ENCODE results near the gene LRRC49. TPM values are rescaled to one million over a fixed set of nuclear protein-coding genes. Genes with fewer than 3 reads are reported as not detected.
"Not testable (repeated sequence)": the region's sequence is repeated elsewhere in the genome, so short reads cannot be mapped to it uniquely, and the experiment has no call there.

Gene LRRC49
- total RNA-seq, 4 donors from 2014 or later, result 2.7 to 6.0 (median 4.4) TPM; not detected in 1

DNA sequence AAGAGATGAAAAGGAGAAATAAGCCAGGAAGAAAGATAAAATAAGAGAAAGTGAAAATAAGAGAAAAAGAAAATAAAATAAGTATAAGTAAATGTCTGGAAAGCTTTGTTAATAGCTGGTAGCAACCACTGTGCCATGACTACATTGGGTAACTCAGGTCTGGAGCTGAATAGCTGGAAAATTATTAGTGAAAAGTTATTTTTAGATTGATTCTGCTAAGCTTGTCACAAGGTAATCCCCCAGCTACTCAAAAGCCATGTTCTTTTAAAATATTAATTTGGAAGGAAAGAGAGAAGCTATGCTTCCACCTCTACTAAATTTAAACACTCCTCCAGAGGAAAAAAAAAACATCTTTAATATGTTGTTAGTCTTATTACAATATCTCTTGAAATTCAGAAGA lies 117.8 kb downstream of the LRRC49 start:
- H3K4me1 ChIP-seq, result no peaks in the 10 kb centered on the region
- H3K4me3 ChIP-seq, result no peak overlapping the region

DNA sequence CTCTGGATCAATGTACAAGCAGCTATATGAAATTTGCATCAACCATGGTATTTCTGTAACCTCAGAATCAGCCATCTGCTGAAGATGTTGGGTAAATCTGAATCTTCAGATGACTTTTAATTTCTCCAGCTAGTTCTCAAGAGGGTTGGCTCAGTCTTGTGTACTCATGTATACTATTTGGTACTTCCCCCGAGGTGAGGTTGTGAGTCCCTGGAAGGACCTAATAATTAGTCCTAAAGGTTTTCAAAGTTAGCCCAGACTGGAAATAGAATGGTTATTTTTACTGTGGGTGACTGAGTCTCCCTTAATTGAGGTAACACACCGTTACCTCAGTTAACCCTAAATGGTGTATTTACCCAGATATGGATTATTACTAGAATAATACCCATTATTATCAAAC lies 118.4 kb downstream of the LRRC49 start:
- H3K4me3 ChIP-seq, result no peak overlapping the region
- no peaks in the 10 kb centered on the region for H3K9me3 ChIP-seq
- no peaks in the 10 kb centered on the region for H3K36me3 ChIP-seq
- H3K4me1 ChIP-seq, result no peaks in the 10 kb centered on the region
- H3K27ac ChIP-seq, result no peak overlapping the region
- no peaks in the 10 kb centered on the region for H3K27me3 ChIP-seq
- no peak for DNase-seq
- TF ChIP-seq, protein P1, sequence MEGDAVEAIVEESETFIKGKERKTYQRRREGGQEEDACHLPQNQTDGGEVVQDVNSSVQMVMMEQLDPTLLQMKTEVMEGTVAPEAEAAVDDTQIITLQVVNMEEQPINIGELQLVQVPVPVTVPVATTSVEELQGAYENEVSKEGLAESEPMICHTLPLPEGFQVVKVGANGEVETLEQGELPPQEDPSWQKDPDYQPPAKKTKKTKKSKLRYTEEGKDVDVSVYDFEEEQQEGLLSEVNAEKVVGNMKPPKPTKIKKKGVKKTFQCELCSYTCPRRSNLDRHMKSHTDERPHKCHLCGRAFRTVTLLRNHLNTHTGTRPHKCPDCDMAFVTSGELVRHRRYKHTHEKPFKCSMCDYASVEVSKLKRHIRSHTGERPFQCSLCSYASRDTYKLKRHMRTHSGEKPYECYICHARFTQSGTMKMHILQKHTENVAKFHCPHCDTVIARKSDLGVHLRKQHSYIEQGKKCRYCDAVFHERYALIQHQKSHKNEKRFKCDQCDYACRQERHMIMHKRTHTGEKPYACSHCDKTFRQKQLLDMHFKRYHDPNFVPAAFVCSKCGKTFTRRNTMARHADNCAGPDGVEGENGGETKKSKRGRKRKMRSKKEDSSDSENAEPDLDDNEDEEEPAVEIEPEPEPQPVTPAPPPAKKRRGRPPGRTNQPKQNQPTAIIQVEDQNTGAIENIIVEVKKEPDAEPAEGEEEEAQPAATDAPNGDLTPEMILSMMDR (IDR thresholded peaks at IDR 0.05), result no peak
- TF ChIP-seq POLR2A (IDR thresholded peaks at IDR 0.05), result no peak

More for the DNA sequence above, 117.8 kb downstream of the LRRC49 start:
- Histone ChIP-seq H3K27ac (no peak overlapping the region), H3K9me3 (no peaks in the 10 kb centered on the region), H3K36me3 (no peaks in the 10 kb centered on the region), H3K27me3 (no peaks in the 10 kb centered on the region)
- DNase-seq, result no peak
- TF ChIP-seq, protein P1 (IDR thresholded peaks at IDR 0.05), result no peak
- TF ChIP-seq POLR2A (IDR thresholded peaks at IDR 0.05), result no peak

DNA sequence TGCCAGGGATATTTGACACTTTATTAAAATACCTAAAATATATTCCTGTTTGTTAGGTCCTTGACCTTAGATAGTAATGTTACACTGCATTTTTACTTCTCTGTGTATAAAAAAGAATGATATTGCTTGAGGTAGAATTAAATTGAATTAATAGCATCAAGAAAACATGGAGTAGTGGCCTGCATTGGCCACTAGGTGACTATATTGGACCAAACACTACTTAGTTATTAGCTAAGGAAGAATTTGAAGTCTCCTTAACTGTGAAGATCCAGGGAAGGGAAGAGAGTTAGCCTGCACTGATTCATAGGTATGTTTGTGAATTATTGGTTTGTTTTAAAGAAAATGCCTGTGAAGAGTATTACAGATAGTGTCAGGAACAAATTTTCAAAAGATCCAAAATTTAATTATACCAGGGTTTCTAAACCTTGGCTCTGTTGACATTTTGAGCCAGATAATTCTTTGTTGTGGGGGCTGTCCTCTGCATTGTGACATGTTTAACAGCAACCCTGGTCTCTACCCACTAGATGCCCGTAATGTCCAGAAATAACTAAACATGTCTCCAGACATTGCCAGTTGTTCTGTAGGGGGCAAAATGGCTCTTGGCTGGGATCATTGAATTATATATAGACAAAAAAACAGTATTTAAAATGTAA lies 119.0 kb downstream of the LRRC49 start:
- no peaks in the 10 kb centered on the region for H3K36me3 ChIP-seq
- no peak overlapping the region for H3K4me3 ChIP-seq
- no peak for DNase-seq

DNA sequence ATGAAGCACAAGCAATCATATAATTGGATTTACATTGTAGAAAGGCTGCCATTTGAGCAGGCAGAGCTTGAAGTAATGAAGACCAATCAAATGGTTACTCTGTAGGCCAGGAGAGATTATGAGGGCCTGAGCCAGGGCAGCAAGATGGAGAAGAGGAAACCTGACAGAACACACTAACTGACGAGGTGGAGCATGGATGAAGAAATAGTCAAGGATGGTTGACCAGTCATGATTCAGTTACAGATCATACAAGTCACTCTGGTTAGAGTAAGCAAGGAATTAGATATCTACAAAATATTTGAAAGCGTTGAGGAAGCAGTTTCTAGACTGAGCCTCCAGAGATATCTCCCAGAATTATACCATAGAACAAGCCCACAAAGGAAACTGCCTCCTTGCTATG lies 120.8 kb downstream of the LRRC49 start:
- no peak for DNase-seq
- H3K4me3 ChIP-seq, result no peak overlapping the region
- H3K9me3 ChIP-seq, result no peaks in the 10 kb centered on the region
- H3K4me1 ChIP-seq, result no peaks in the 10 kb centered on the region
- no peaks in the 10 kb centered on the region for H3K36me3 ChIP-seq
- TF ChIP-seq, protein P1 (IDR thresholded peaks at IDR 0.05), result no peak
- TF ChIP-seq POLR2A (IDR thresholded peaks at IDR 0.05), result no peak
- no peaks in the 10 kb centered on the region for H3K27me3 ChIP-seq
- H3K27ac ChIP-seq, result no peak overlapping the region

More for the DNA sequence above, 119.0 kb downstream of the LRRC49 start:
- no peaks in the 10 kb centered on the region for H3K4me1 ChIP-seq
- no peak overlapping the region for H3K27ac ChIP-seq
- no peaks in the 10 kb centered on the region for H3K9me3 ChIP-seq
- no peaks in the 10 kb centered on the region for H3K27me3 ChIP-seq
- no peak for TF ChIP-seq POLR2A (IDR thresholded peaks at IDR 0.05)
- TF ChIP-seq, protein P1 (IDR thresholded peaks at IDR 0.05), result peak in 5 of 6 experiments; percentile 40 to 85 (median 80)

DNA sequence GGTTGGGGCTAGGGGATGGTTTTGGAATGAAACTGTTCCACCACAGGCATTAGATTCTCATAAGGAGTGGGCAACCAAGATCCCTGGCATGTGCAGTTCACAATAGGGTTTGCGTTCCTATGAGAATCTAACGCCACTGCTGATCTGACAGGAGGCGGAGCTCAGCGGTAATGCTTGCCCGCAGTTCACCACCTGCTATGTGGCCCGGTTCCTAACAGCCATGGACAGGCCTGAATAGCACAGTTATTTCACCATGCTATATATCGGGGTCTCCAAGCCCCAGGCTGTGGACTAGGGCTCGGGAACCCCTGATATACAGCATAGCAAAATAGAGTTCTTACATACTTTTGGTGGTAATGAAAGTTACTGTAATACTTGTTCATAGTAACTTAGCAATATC lies 122.7 kb downstream of the LRRC49 start:
- no peaks in the 10 kb centered on the region for H3K36me3 ChIP-seq
- H3K27me3 ChIP-seq, result no peaks in the 10 kb centered on the region
- no peak for DNase-seq
- H3K4me3 ChIP-seq, result no peak overlapping the region
- no peak for TF ChIP-seq POLR2A (IDR thresholded peaks at IDR 0.05)
- TF ChIP-seq, protein P1 (IDR thresholded peaks at IDR 0.05), result no peak
- H3K4me1 ChIP-seq, result no peaks in the 10 kb centered on the region
- no peaks in the 10 kb centered on the region for H3K9me3 ChIP-seq
- no peak overlapping the region for H3K27ac ChIP-seq

DNA sequence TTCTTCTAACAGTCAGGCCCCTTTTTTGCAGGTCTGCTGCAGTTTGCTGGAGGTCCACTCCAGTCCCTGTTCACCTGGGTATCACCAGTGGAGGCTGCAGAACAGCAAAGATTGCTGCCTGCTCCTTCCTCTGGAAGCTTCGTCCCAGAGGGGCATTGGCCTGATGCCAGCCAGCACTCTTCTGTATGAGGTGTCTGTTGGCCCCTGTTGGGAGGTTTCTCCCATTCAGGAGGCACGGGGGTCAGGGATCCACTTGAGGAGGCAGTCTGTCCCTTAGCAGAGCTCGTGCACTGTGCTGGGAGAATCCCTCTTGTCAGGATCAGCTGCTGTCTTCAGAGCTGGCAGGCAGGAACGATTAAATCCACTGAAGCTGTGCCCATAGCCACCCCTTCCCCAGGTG lies 138.6 kb downstream of the LRRC49 start:
- DNase-seq, H3K27ac ChIP-seq, H3K9me3 ChIP-seq: not testable (repeated sequence)

DNA sequence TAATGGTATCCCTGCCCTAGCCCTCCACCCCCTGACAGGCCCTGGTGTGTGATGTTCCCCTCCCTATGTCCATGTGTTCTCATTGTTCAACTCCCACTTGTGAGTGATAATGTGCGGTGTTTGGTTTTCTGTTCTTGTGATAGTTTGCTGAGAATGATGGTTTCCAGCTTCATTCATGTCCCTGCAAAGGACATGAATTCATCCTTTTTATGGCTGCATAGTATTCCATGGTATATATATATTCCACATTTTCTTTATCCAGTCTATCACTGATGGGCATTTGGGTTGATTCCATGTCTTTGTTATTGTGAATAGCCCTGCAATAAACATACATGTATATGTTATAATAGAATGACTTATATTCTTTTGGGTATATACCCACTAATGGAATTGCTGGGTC lies 142.9 kb downstream of the LRRC49 start:
- H3K4me1 ChIP-seq, DNase-seq, H3K4me3 ChIP-seq, H3K9me3 ChIP-seq, H3K27me3 ChIP-seq, H3K27ac ChIP-seq, H3K36me3 ChIP-seq: not testable (repeated sequence)

More for the DNA sequence above, 138.6 kb downstream of the LRRC49 start:
- not testable (repeated sequence) for H3K36me3 ChIP-seq, H3K4me3 ChIP-seq, H3K27me3 ChIP-seq, H3K4me1 ChIP-seq

Measured in Peyer's patch (tissue), 4 donors.